ENCODE data around the gene LCNL1.

DNA sequence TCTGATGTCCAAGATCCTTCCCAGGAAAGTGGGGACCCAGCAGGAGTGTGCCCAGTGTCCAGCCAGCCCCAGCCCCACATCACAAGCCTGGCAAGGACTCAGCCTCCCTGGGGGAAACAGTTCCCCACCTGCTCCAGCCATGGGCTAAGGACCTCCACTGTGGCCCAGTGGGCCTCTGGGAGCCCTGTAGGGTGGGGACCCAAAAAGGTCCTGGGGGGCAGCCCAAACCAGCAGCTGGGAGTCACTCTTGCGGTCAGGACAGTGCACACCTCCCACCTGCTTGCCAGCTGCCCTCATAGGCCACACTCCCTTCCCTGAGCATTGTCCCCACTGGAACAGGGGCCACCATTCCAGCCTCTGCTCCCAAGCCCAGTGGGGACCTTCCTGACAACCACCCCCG, 43.6 kb downstream of the LCNL1 start:
- TF ChIP-seq, protein P1, sequence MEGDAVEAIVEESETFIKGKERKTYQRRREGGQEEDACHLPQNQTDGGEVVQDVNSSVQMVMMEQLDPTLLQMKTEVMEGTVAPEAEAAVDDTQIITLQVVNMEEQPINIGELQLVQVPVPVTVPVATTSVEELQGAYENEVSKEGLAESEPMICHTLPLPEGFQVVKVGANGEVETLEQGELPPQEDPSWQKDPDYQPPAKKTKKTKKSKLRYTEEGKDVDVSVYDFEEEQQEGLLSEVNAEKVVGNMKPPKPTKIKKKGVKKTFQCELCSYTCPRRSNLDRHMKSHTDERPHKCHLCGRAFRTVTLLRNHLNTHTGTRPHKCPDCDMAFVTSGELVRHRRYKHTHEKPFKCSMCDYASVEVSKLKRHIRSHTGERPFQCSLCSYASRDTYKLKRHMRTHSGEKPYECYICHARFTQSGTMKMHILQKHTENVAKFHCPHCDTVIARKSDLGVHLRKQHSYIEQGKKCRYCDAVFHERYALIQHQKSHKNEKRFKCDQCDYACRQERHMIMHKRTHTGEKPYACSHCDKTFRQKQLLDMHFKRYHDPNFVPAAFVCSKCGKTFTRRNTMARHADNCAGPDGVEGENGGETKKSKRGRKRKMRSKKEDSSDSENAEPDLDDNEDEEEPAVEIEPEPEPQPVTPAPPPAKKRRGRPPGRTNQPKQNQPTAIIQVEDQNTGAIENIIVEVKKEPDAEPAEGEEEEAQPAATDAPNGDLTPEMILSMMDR (IDR thresholded peaks at IDR 0.05; ENCODE audit: low read depth, low read length, poor library complexity, severe bottlenecking) = no peak
- TF ChIP-seq EZH2phosphoT487 (IDR thresholded peaks at IDR 0.05; ENCODE audit: borderline replicate concordance, low read length) = no peak

Measured in DOHH2 (cell line).